ENCODE measurements around the gene PIK3C3.

Gene PIK3C3

DNA sequence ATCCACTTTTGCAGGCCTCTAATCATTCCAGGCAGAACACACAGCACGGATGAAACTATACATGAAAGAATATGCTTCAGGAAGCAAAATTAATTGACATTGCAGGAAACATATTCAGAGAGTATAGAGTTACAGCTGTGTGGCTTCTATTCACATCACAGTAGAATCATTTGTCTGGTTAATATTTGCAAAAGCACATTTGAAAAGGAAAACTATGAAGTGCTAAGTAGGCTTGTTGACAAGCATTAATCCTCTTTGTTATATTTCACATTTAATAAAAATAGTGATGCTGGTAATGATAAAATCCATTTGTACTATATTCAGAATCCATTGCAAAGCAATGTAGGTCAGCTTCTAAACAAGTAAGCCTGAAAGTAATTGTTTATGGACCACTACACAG, 32.2 kb upstream of the PIK3C3 start:
- TF ChIP-seq, protein P1, sequence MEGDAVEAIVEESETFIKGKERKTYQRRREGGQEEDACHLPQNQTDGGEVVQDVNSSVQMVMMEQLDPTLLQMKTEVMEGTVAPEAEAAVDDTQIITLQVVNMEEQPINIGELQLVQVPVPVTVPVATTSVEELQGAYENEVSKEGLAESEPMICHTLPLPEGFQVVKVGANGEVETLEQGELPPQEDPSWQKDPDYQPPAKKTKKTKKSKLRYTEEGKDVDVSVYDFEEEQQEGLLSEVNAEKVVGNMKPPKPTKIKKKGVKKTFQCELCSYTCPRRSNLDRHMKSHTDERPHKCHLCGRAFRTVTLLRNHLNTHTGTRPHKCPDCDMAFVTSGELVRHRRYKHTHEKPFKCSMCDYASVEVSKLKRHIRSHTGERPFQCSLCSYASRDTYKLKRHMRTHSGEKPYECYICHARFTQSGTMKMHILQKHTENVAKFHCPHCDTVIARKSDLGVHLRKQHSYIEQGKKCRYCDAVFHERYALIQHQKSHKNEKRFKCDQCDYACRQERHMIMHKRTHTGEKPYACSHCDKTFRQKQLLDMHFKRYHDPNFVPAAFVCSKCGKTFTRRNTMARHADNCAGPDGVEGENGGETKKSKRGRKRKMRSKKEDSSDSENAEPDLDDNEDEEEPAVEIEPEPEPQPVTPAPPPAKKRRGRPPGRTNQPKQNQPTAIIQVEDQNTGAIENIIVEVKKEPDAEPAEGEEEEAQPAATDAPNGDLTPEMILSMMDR (IDR thresholded peaks at IDR 0.05; ENCODE audit: insufficient read depth, missing control alignments): no peak
- DNase-seq (ENCODE audit: insufficient read length, low spot score) (no peak), FAIRE-seq (no peak)

DNA sequence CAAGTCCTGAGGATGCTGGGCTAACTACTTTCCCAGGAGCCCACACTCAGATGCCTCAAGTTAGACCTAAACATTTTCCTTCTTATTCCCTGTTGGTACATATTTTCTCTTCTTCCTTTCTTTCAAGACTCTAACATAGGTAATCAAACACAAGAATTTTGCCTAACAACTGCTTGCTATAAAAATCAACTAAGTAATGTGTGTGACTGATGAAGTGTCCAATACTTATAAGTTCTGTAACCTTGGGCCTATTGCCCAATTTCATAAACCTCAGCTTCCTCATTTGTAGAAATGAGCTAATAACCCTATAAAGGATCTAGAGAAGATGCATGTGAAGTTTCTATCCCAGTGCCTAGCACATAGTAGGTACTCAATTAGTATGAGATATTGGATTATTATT, 31.6 kb upstream of the PIK3C3 start:
- TF ChIP-seq, protein P1 (IDR thresholded peaks at IDR 0.05; ENCODE audit: insufficient read depth, missing control alignments): no peak
- DNase-seq (ENCODE audit: insufficient read length, low spot score): no peak
- peak; percentile 60 for FAIRE-seq

DNA sequence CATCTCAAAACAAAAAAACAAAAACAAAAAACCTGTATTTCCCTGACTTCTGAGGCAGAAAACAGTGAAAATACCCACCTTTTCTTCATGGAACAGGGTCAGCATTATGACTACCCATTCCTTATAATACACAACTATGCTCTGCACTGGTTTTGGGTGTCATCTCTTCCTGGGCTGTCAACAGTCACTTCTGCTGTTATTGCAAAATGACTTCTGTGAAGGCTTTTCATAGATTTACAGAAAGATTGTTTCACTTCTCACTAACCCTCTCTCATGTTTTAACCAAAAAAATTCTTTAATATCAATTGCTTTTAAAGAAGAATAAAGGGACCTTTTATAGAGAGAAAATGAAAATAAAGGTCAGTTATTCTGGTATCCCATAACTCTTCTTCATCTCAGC, 26.5 kb upstream of the PIK3C3 start:
- DNase-seq (ENCODE audit: insufficient read length, low spot score) (no peak), FAIRE-seq (no peak)
- TF ChIP-seq, protein P1 (IDR thresholded peaks at IDR 0.05; ENCODE audit: insufficient read depth, missing control alignments): no peak

DNA sequence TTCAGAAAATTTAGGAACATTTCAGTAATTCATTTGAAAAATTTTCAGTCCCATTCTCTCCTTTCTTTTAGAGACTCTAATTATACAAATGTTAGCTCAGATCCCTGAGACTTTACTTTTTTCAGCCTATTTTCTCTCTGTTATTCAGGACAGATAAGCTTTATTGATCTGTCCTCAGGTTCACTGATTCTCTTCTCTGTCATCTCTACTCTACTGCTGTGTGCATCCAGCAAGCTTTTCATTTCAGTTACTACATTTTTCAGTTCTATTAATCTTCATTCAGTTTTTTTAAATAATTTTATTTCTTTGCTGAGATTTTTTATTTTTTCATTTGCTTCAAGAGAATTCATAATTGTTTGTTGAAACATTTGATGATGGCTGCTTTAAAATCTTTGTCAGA, 22.1 kb upstream of the PIK3C3 start:
- FAIRE-seq (peak; percentile 48), DNase-seq (ENCODE audit: insufficient read length, low spot score) (no peak)
- TF ChIP-seq, protein P1 (IDR thresholded peaks at IDR 0.05; ENCODE audit: insufficient read depth, missing control alignments): no peak

DNA sequence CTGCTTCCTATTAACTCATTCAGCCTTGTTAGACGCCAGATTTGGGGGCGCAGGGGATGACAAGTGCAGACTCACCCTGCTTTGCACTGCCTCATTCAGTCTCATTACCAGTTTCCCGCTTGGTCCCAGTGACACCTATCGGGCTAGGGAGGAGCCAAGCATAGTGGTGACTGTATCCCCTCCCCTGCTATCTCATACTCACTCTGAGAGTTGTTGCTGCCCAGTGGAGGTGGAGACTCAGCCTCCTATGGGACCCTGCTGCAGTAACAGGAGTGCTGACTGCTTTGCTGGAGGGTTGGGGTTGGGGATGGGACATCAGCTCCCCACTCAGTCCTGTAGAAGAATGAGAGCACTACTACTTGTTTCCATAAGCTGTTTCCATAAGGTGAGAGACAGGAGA, 21.3 kb upstream of the PIK3C3 start:
- TF ChIP-seq, protein P1 (IDR thresholded peaks at IDR 0.05; ENCODE audit: insufficient read depth, missing control alignments): no peak
- DNase-seq (ENCODE audit: insufficient read length, low spot score) (no peak), FAIRE-seq (no peak)

DNA sequence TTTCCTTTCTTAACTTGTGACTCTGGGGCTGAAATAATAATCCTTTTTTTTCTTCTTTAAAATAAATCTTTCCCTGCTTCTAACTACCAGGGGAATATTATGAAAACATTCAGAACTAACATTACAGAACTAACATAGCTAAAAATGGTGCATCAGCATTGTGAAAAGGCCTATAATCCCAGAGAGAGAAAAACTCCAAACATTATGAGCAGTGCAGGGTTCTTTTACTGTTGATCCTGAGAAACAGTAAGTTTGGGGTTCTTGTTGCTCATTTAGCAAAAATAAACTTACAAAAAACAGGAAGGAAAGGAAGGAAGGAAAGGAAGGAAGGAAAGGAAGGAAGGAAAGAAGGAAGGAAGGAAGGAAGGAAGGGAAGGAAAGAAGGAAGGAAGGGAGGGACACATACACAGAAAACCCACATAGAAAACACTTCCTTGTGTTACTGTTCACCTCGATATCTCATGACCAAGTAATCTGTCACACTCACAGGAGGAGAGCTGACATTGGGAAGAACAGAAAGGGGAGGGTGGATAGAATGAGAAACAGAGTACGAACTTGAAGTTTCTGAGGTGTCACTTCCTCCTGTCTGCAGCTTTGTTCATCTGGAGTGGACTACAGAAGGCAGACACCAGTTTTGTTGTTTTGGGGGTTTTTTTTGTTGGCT, 18.4 kb upstream of the PIK3C3 start:
- DNase-seq (ENCODE audit: insufficient read length, low spot score): no peak
- TF ChIP-seq, protein P1 (IDR thresholded peaks at IDR 0.05; ENCODE audit: insufficient read depth, missing control alignments): no peak
- no peak for FAIRE-seq

DNA sequence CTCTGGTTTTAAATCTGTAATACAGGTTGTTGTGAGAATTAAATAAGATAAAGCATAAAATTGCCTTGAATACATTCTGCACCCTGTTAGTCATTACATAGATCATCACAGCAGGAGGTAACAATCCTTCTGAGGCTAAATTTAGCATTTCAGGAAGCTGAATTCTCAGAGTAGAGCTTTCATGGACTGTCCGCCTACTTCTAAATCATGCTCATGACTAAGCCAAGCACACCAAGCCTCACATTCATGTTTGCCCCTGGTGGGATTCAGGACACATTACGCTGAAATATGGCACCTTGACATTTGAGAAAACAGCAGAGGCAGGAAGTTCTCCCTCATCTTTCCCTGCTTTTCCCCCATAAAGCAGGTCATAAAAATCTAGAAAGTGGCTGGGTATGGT, 16.6 kb upstream of the PIK3C3 start:
- FAIRE-seq (no peak), DNase-seq (ENCODE audit: insufficient read length, low spot score) (no peak)
- TF ChIP-seq, protein P1 (IDR thresholded peaks at IDR 0.05; ENCODE audit: insufficient read depth, missing control alignments): no peak
